Activated CD4-positive, alpha-beta T cell treated with anti-CD3 and anti-CD28 coated beads for 4 hours (primary cell): ENCODE measurements around the gene FLOT2.
"Not testable (repeated sequence)": the region's sequence is repeated elsewhere in the genome, so short reads cannot be mapped to it uniquely, and the experiment has no call there.

Experiments
- DNase-seq, 2 donors: peaks; one replicate each; pipeline ENCODE4 v3.0.0-alpha.2; 2020

The FLOT2 gene

DNA sequence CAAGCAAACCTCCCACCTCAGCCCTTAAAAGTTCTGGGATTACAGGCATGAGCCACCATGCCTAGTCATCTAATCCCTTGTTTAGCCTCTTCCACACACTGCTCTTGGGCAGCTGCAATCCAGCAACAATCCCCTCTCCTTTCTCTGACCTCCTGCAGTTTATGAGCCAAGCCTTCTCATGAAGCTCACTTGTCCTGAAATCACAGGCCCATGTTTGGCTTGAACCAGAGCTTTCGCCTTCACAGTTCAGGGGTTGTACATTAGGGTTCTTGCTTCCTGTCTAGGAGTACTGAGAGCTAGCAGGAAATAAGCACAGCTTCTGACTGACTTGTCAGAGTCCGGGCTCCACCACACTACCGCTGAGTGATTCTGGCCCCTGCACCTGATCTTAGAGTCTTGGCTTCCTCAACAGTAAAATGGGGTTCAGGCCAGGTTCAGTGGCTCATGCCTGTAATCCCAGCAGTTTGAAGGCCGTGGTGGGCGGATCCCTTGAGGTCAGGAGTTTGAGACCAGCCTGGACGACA lies 26.4 kb downstream of the FLOT2 start:
- DNase-seq, result peak; percentile 8 to 12

DNA sequence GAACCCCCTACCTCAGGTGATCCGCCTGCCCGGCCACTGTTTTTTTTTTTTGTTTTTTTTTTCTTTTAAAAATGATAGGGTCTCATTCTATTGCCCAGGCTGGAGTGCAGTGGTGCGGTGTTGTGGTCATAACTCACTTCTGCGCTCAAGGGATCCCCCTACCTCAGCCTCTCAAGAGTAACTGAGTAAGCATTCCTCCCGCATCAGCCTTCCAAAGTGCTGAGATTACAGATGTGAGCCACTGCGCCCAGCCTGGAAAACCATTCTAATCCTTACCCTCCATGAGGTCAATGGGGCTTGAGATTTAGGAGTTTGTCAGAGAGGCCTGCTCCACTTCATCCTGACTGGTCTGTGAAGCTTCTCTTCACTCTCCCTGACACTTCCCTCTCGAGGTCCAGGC lies 30.3 kb downstream of the FLOT2 start:
- DNase-seq, result no peak

DNA sequence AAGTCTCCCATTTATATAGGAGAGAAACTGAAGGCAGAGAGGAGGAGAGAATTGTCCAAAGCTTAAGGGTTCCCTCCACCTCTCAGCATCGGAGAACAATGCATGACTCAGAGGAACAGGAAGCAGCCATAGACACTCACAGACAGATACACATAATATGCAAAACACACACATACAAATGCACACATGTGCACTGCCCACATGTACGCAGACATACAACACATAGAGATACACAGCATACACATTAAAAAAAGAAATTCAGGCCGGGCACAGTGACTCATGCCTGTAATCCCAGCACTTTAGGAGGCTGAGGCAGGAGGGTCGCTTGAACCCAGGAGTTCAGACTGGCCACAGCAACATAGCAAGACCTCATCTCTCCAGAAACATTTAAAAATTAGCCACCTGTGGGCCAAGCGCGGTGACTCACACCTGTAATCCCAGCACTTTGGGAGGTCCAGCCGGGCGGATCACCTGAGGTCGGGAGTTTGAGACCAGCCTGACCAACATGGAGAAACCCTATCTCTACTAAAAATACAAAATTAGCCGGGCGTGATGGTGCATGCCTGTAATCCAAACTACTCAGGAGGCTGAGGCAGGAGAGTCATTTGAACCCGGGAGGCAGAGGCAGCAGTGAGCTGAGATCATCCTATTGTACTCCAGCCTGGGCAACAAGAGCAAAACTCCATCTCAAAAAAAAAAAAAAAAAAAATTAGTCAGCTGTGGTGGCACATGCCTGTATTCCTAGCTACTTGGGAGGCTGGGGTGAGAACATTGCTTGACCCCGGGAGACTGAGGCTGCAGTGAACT lies 31.4 kb downstream of the FLOT2 start:
- no peak for DNase-seq

DNA sequence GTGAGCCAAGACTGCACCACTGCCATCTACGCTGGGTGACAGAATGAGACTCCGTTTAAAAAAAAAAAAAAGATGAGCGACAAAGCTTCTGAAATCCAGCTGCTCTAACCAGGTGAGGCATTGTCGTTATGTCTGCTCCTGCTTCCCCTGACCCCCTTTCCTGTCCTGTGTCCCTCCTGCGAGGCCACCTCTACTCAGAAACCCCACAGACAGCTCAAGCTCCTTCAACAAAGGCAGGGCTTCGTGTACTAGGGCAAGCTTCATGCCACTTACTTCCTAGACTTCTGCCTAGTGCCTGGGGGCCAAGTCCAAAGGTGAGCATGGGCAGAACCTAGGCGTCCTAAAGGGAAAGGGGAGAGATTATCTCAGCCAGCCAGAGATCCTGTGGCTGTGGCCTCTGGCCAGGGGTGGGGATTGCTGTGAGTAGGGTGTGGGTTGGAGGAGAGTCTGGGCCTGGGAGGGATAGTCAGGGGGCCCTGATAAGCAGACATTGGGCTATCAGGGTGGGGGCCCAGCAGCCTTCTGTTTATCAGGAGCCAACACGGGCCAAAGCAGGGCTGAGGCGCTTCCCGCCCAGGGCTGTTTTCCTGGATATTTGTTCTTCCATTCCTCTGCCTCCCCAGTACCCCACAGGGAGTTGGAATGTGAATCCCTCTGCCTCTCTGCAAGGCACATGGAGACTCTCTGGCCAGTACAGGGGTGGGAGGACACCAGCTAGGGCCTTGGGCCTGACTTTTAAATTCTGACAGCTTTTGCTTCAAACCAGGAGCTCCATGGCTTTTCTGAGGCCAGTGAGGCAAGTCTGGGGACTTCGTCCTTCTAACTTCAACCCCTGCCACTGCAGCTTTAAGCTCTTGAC lies 32.3 kb downstream of the FLOT2 start:
- no peak for DNase-seq

- no peak for DNase-seq
These were observed 33.6 kb downstream of the FLOT2 start for GRCh38 chr17:28863953-28864352.

DNA sequence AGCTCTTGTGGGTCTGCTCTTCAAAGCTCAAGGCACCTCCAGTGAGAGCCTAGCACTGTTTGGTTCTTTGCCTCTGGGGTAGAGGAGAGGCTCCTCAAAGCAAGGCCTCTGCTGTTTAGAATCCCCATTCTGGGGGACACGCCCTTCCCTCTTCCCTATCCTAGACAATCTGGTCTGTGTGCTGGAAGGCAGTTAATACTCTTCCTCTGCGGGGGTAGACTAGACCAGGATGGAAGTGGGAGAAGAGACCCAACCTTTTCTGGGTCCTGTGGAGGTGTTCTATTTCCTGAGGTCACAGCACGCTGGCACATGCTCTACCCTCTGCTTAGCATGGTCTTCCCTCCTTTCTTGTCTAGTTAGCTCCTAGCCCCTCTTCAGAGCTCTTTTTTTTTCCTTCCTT lies 35.0 kb downstream of the FLOT2 start:
- DNase-seq, result no peak

GRCh38 chr17:28861393-28862203 lies 35.9 kb downstream of the FLOT2 start:
- DNase-seq, result no peak

- no peak for DNase-seq
These were observed 37.1 kb downstream of the FLOT2 start for GRCh38 chr17:28860363-28860808.

- DNase-seq, result no peak
These were observed 38.7 kb downstream of the FLOT2 start for GRCh38 chr17:28858801-28859355.

DNA sequence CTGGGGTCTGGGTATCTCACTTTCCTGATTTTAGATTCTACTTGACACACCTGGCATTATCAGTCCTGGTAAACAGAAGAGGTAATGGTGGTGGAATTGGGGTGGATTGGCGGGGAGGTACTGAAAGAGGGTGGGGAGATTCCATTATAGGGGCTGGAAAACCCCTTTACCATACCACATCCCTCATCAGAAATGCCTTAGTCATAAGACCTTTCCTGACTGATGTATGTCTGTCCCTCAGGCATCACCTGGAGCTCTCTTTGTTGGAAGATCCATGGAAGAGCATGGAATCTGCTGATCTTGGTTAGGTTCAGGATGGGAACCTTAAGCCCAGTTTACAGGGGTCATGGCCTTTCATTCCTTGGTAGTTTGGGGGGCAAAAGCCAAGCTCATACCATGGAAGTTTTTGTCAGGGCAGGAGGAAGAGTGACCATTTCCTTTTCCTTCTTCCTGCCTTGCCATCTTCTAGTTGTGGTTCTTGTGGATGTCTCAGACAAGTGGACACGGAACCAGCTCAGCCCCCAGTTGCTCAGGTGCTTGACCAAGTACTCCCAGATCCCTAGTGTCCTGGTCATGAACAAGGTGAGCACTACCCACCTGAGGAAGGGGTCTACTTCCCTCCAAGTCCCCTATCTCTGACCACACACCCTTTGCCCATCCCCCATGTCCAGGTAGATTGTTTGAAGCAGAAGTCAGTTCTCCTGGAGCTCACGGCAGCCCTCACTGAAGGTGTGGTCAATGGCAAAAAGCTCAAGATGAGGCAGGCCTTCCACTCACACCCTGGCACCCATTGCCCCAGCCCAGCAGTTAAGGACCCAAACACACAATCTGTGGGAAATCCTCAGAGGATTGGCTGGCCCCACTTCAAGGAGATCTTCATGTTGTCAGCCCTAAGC lies 39.4 kb downstream of the FLOT2 start:
- DNase-seq, result no peak

DNA sequence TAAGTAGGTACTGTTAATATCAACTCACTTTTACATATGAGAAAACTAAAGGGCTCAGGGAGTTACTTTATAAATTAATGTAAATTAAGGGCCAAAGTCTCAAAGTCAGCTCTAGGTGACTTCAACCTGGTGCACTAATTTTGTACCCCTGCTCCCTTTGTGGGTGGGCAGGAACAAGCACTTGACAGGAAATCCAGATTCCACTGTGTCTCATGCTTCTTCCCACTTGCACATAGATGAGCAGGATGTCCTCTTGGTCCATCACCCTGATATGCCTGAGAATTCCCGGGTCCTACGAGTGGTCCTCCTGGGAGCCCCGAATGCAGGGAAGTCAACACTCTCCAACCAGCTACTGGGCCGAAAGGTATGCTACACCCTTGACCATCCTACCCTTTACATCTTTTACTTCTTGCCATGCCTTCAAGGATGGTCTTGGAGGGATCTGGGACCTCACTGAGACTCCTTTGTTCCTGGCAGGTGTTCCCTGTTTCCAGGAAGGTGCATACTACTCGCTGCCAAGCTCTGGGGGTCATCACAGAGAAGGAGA lies 41.4 kb downstream of the FLOT2 start:
- DNase-seq, result no peak

DNA sequence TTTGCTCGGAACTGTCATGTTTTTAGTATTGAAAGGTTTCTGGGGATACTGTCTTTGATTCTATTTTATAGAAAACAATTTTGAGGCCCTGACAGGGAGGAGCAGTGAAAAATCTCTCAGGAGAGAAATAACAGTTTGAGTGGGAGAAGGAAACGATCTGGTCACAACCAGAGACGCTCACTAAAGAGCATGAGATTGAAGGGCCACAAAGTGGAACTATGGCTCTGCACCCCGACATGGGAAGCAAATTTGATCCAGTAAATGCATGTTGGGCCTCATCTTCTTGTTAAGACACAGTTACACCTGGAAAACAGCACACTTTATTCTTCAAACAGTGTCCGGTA lies 42.2 kb downstream of the FLOT2 start:
- DNase-seq, result no peak

GRCh38 chr17:28854457-28855335 lies 42.8 kb downstream of the FLOT2 start, which contains the start of gene ERAL1:
TSS of gene ERAL1 (plus strand) at chr17:28855016. CDS start at chr17:28855035, 19 bp downstream.
- peak; percentile 78 to 80 for DNase-seq

DNA sequence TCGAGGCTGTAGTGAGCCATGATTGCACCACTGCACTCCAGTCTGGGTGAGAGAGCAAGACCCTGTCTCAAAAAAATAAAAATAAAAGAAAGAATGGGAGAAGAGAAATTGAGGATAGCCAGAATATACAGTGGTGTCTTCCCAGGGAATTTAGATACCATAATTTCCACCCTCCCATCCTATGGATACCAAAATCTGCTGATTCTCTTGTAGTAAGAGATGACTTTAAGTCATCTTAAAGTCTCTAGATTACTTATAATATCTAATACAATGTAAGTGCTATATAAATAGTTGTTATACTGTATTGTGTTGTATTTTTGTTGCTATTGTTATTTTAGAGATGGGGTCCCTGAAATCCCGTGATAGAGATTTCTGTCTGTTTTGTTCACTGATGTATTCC lies 44.2 kb downstream of the FLOT2 start:
- DNase-seq, result no peak

DNA sequence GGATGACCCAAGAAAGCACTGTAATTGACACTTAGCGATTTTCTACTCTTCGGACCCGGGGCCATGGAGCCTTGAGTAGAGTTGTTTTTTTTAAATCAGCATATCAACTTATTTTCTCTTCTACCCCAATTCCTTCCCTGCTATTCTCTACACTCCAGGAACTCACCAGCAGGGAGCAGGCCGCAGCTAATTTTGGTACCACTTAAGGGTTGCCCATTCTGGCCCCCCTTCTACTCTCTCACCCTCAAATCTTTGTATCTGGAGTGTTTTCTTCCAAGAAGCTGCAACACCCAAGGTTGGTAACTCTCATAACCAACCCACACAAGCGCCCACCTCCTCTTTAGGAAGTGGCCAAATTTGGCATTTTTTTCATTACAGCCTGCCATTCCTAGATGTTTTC lies 48.3 kb downstream of the FLOT2 start:
- no peak for DNase-seq

- DNase-seq, result peak; percentile 47 to 52
These were observed 48.9 kb downstream of the FLOT2 start for GRCh38 chr17:28848667-28849066.

DNA sequence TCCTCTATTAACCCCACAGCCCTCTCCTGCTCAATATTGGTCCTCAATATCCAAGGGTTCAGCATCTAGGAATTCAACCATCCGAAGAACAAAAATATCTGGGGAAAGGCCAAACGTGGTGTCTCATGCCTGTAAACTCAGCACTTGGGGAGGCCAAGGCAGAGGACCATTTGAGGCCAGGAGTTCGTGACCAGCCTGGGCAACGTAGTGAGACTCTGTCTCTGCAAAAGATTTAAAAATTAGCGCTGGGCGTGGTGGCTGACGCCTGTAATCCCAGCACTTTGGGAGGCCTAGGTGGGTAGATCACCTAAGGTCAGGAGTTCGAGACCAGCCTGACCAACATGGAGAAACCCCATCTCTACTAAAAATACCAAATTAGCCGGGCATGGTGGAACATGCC lies 50.8 kb downstream of the FLOT2 start:
- DNase-seq, result not testable (repeated sequence)

GRCh38 chr17:28846231-28846630 lies 51.3 kb downstream of the FLOT2 start:
- peak; percentile 16 to 25 for DNase-seq

DNA sequence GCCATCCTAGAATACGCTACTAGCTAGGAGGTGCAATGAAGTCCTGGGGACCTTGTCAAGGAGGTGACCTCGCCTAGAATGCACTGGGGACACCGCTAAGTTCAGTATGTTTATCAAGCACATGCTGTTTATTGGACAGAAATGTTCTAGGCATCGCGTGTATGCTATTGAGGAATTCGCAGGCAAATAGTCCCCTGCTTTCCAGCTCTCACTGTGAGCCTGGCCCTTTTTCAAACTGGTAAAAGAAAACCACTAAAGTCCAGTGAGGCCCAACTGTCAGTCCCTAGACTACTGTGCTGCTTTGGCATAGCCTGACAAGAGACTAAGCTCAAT lies 53.8 kb downstream of the FLOT2 start:
- no peak for DNase-seq
